Adrenal gland (tissue), 12 donors: ENCODE data around the gene FKTN. TPM values are rescaled to one million over a fixed set of nuclear protein-coding genes. Genes with fewer than 3 reads are reported as not detected.

Experiments used
- DNase-seq, 7 donors: peaks; one replicate each; pipeline ENCODE4 v3.0.0-alpha.2; 2019 to 2020
- H3K27ac ChIP-seq, 5 donors: fragments of 200-600 bp; sonication (generic) in 4 of 5; 1 replicate in 3 of 5; 2 replicates in 2 of 5; pipeline versions ENCODE4 v1.5.1 to v1.8.0; 2016 to 2020; ENCODE audit warnings: mild to moderate bottlenecking in 1 of 5
- H3K27me3 ChIP-seq: fragments of 200-600 bp; 2 replicates; pipeline ENCODE4 v1.8.0; 2021
- H3K36me3 ChIP-seq, 2 donors: fragments of 200-600 bp; replicated peaks in 1 of 2; 1 replicate in 1 of 2; 2 replicates in 1 of 2; pipeline versions ENCODE4 v1.5.1 to v1.8.0; 2018 to 2022
- H3K4me1 ChIP-seq, 2 donors: fragments of 200-600 bp; replicated peaks in 1 of 2; 1 replicate in 1 of 2; 2 replicates in 1 of 2; pipeline versions ENCODE4 v1.5.1 to v1.8.0; 2018 to 2021
- H3K4me3 ChIP-seq, 4 donors: fragments of 200-600 bp; sonication (generic) in 3 of 4; one replicate each; pipeline ENCODE4 v1.5.1; 2016 to 2018
- H3K9me3 ChIP-seq, 3 donors: fragments of 200-600 bp; sonication (generic) in 1 of 3; replicated peaks in 1 of 3; 1 replicate in 2 of 3; 2 replicates in 1 of 3; pipeline versions ENCODE4 v1.5.1 to v1.8.0; 2016 to 2021
- POLR2A ChIP-seq, 2 donors: fragments of 450-650 bp; IDR thresholded peaks; one replicate each; pipeline ENCODE4 v1.6.1; 2017; ENCODE audit warnings: antibody characterized with exemption in 2 of 2, mild to moderate bottlenecking in 2 of 2, moderate library complexity in 1 of 2
- WGBS, 4 donors: extraction: QIAGEN DNeasy Blood & Tissue Kit in 2 of 4; methylation state at CpG; one replicate each; pipeline versions ENCODE4 v1.1.5 to v1.1.7; 2013 to 2017; 5-methylcytosine and 5-hydroxymethylcytosine counted together
- intact Hi-C, 2 donors: fragments of 100-400 bp; cut with DNase I; formaldehyde crosslinking; loops; one replicate each; pipeline versions ENCODE4 v1.14.1 to v1.15.0; 2022 to 2023
- polyA plus RNA-seq, 3 donors: library from polyadenylated mRNA; stranded (reverse); fragments of 200-250 nt in 2 of 3; fragments of 350-450 nt in 1 of 3; fragmentation: Illumina TruSeq in 1 of 3; extraction: RNeasy Lipid Tissue Mini Kit (QIAGEN cat#74804) in 1 of 3; gene quantifications; one replicate each; pipeline ENCODE4 v1.2.3, GENCODE V29; 2013 to 2014
- total RNA-seq, 9 donors: library from RNA; depleted of rRNA in 4 of 9; stranded (reverse); fragments of >200 nt in 4 of 9; fragments of 120-200 nt in 1 of 9; fragmentation: NEBNext Ultra II Directional in 1 of 9; extraction: Animal tissue kit (Norgen Biotek cat#: 25700) in 1 of 9; gene quantifications; one replicate each; pipeline versions ENCODE4 v1.1.0 to v1.2.4, GENCODE V29; 2013 to 2023
- TF ChIP-seq, protein P1 (sequence below), 6 experiments: fragments of 450-650 bp in 4 of 6; fragments of 200-600 bp in 2 of 6; sonication (generic) in 1 of 6; IDR thresholded peaks; 1 replicate in 5 of 6; 2 replicates in 1 of 6; pipeline versions ENCODE4 v1.5.1 to v1.8.0; 2016 to 2021; ENCODE audit warnings: antibody characterized with exemption in 6 of 6, mild to moderate bottlenecking in 2 of 6, moderate library complexity in 1 of 6
- donor health status: healthy with polysubstance abuse.
- donor health status: Bipolar disorder and iron deficiency.
- donor health status: DM: yes; HTN: yes; CAD: no.
- donor health status: DM: no; HTN: no; CAD: no.
- donor health status: DM: no; HTN: no; CAD: no.
- donor health status: DM: yes; HTN: yes; CAD: no.

Gene FKTN
- total and polyA plus RNA-seq, 12 donors, result 4.1 to 39.1 (median 15.5) TPM

- intact Hi-C loops, result no loop called here
- Histone ChIP-seq H3K36me3 (no peaks in the 10 kb centered on the region), H3K27ac (no peak overlapping the region), H3K27me3 (no peaks in the 10 kb centered on the region), H3K4me3 (no peak overlapping the region), H3K9me3 (no peaks in the 10 kb centered on the region), H3K4me1 (no peaks in the 10 kb centered on the region)
- DNase-seq, result no peak
- TF ChIP-seq POLR2A (IDR thresholded peaks at IDR 0.05), result no peak
- TF ChIP-seq, protein P1, sequence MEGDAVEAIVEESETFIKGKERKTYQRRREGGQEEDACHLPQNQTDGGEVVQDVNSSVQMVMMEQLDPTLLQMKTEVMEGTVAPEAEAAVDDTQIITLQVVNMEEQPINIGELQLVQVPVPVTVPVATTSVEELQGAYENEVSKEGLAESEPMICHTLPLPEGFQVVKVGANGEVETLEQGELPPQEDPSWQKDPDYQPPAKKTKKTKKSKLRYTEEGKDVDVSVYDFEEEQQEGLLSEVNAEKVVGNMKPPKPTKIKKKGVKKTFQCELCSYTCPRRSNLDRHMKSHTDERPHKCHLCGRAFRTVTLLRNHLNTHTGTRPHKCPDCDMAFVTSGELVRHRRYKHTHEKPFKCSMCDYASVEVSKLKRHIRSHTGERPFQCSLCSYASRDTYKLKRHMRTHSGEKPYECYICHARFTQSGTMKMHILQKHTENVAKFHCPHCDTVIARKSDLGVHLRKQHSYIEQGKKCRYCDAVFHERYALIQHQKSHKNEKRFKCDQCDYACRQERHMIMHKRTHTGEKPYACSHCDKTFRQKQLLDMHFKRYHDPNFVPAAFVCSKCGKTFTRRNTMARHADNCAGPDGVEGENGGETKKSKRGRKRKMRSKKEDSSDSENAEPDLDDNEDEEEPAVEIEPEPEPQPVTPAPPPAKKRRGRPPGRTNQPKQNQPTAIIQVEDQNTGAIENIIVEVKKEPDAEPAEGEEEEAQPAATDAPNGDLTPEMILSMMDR (IDR thresholded peaks at IDR 0.05), result no peak
- 90 to 97% (median 96%) methylated on average over 2 of the region's 2 CpGs for WGBS, 4 donors
These were observed 63.1 kb downstream of the FKTN start for GRCh38 chr9:105621001-105621400.

- TF ChIP-seq POLR2A (IDR thresholded peaks at IDR 0.05), result no peak
- TF ChIP-seq, protein P1 (IDR thresholded peaks at IDR 0.05), result no peak
- WGBS, 4 donors, result 79 to 90% (median 81%) methylated on average over 1 of the region's 1 CpG
- no peaks in the 10 kb centered on the region for H3K27me3 ChIP-seq
These were observed 67.2 kb downstream of the FKTN start for GRCh38 chr9:105625088-105625487.

GRCh38 chr9:105632807-105633206, 74.9 kb downstream of the FKTN start:
- Histone ChIP-seq H3K4me3 (no peak overlapping the region), H3K27me3 (no peaks in the 10 kb centered on the region), H3K9me3 (no peaks in the 10 kb centered on the region), H3K27ac (no peak overlapping the region), H3K4me1 (no peaks in the 10 kb centered on the region), H3K36me3 (no peaks in the 10 kb centered on the region)
- intact Hi-C loops, result no loop called here
- 95 to 100% (median 97%) methylated on average over 1 of the region's 1 CpG for WGBS, 4 donors
- no peak for DNase-seq
- no peak for TF ChIP-seq POLR2A (IDR thresholded peaks at IDR 0.05)
- TF ChIP-seq, protein P1 (IDR thresholded peaks at IDR 0.05), result no peak

More at GRCh38 chr9:105625088-105625487, 67.2 kb downstream of the FKTN start:
- intact Hi-C loops, result no loop called here
- Histone ChIP-seq H3K4me3 (no peak overlapping the region), H3K9me3 (no peaks in the 10 kb centered on the region), H3K4me1 (no peaks in the 10 kb centered on the region), H3K27ac (no peak overlapping the region), H3K36me3 (no peaks in the 10 kb centered on the region)
- no peak for DNase-seq

GRCh38 chr9:105633411-105633810, 75.5 kb downstream of the FKTN start:
- no peaks in the 10 kb centered on the region for H3K9me3 ChIP-seq
- H3K4me3 ChIP-seq, result no peak overlapping the region
- no peaks in the 10 kb centered on the region for H3K4me1 ChIP-seq
- no peaks in the 10 kb centered on the region for H3K27me3 ChIP-seq
- H3K36me3 ChIP-seq, result no peaks in the 10 kb centered on the region
- no peak for DNase-seq
- 83 to 92% (median 88%) methylated on average over 3 of the region's 3 CpGs for WGBS, 4 donors
- no peak for TF ChIP-seq POLR2A (IDR thresholded peaks at IDR 0.05)
- TF ChIP-seq, protein P1 (IDR thresholded peaks at IDR 0.05), result no peak
- intact Hi-C loops, result no loop called here
- no peak overlapping the region for H3K27ac ChIP-seq
